ENCODE data around the gene PCDHGC5.
A peak's percentile ranks its signal among the peaks of the same experiment; 100 is the strongest.

- TF ChIP-seq CTCF (IDR thresholded peaks at IDR 0.05) (peak in 2 of 3 donors; percentile 44 to 96), POLR2A (IDR thresholded peaks at IDR 0.05) (no peak)
Observed at GRCh38 chr5:141524604-141525597, 36.0 kb downstream of the PCDHGC5 start.

All from lower leg skin (tissue), 3 donors.